Adrenal gland (tissue), 5 donors: Measurements from ENCODE around the gene NRXN2.

Source experiments
- CTCF ChIP-seq, 6 experiments: fragments of 450-650 bp in 4 of 6; fragments of 200-600 bp in 2 of 6; sonication (generic) in 1 of 6; IDR thresholded peaks; 1 replicate in 5 of 6; 2 replicates in 1 of 6; pipeline versions ENCODE4 v1.5.1 to v1.8.0; 2016 to 2021; ENCODE audit warnings: antibody characterized with exemption in 6 of 6, mild to moderate bottlenecking in 2 of 6, moderate library complexity in 1 of 6
- POLR2A ChIP-seq, 2 donors: fragments of 450-650 bp; IDR thresholded peaks; one replicate each; pipeline ENCODE4 v1.6.1; 2017; ENCODE audit warnings: antibody characterized with exemption in 2 of 2, mild to moderate bottlenecking in 2 of 2, moderate library complexity in 1 of 2
- donor health status: DM: no; HTN: no; CAD: no.

DNA sequence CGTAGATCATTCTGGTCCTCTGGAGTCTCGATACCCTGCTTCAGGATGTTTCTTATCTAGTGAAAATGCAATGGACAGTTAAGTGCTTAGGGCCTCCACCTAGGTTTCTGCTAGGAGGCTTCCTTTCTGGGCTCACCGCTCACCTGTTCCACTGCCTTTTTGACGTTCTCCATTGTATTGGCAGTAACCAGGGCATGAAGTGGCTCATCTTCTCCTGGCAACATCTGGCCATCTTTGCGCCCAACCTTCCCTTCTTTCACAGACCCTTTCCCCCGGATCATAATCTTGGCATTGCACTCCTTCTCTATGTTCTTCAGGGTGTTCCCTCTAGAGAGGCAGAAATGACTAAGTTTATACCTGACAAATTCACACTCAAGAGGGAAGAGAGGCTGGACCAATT lies 46.3 kb upstream of the NRXN2 start:
- TF ChIP-seq CTCF (IDR thresholded peaks at IDR 0.05) (no peak), POLR2A (IDR thresholded peaks at IDR 0.05) (no peak)
